SK-N-SH (cell line): ENCODE results near the gene FLT3LG.

Experiments used
- CTCF ChIP-seq: fragments of 200-600 bp; sonication (generic); IDR thresholded peaks from 2 replicates; pipeline ENCODE4 v1.6.1; 2017; ENCODE audit warnings: antibody characterized with exemption, mild to moderate bottlenecking, moderate library complexity
- EP300 ChIP-seq, 2 experiments: IDR thresholded peaks; 2 replicates each; pipeline versions ENCODE4 v1.4.0 to v1.6.1; 2012; ENCODE audit warnings: borderline replicate concordance in 1 of 2, low read depth in 1 of 2, low read length in 1 of 2
- EZH2phosphoT487 ChIP-seq: fragments of 200-600 bp; sonication (generic); IDR thresholded peaks from 2 replicates; pipeline ENCODE4 v1.6.1; 2017; ENCODE audit warnings: low read depth, mixed run types, mild to moderate bottlenecking, antibody characterized with exemption, moderate library complexity, borderline replicate concordance
- FOSL2 ChIP-seq: IDR thresholded peaks from 2 replicates; pipeline ENCODE4 v1.4.0; 2012; ENCODE audit warnings: low read depth, mild to moderate bottlenecking, moderate library complexity, borderline replicate concordance
- GABPA ChIP-seq: IDR thresholded peaks from 2 replicates; pipeline ENCODE4 v1.4.0; 2012; ENCODE audit warnings: low read depth, mild to moderate bottlenecking
- JUND ChIP-seq: IDR thresholded peaks from 2 replicates; pipeline ENCODE4 v1.4.0; 2012
- MAX ChIP-seq: IDR thresholded peaks from 2 replicates; pipeline ENCODE4 v1.4.0; 2012; ENCODE audit warnings: low read depth
- POLR2AphosphoS5 ChIP-seq: IDR thresholded peaks from 2 replicates; pipeline ENCODE4 v1.6.1; 2012; ENCODE audit warnings: low read depth, low read length
- RAD21 ChIP-seq: IDR thresholded peaks from 2 replicates; pipeline ENCODE4 v1.6.1; 2012; ENCODE audit warnings: mild to moderate bottlenecking, low read length
- RCOR1 ChIP-seq: fragments of 150-350 bp; IDR thresholded peaks from 2 replicates; pipeline ENCODE4 v1.6.1; 2017; ENCODE audit warnings: antibody characterized with exemption, low read length
- REST ChIP-seq: IDR thresholded peaks from 2 replicates; pipeline ENCODE4 v1.6.1; 2012; ENCODE audit warnings: mild to moderate bottlenecking, low read depth, low read length, moderate library complexity
- SMC3 ChIP-seq: IDR thresholded peaks from 2 replicates; pipeline ENCODE4 v1.6.1; 2012; ENCODE audit warnings: low read depth, low read length, improper control_type of control experiment
- TF ChIP-seq, protein P1 (sequence below): IDR thresholded peaks from 2 replicates; pipeline ENCODE4 v1.4.0; 2012; ENCODE audit warnings: low read depth, borderline replicate concordance
- TF ChIP-seq, protein P2 (sequence below): fragments of 150-350 bp; IDR thresholded peaks from 2 replicates; pipeline ENCODE4 v1.6.1; 2017; ENCODE audit warnings: antibody characterized with exemption, low read length, low read depth, borderline replicate concordance

- TF ChIP-seq, protein P1, sequence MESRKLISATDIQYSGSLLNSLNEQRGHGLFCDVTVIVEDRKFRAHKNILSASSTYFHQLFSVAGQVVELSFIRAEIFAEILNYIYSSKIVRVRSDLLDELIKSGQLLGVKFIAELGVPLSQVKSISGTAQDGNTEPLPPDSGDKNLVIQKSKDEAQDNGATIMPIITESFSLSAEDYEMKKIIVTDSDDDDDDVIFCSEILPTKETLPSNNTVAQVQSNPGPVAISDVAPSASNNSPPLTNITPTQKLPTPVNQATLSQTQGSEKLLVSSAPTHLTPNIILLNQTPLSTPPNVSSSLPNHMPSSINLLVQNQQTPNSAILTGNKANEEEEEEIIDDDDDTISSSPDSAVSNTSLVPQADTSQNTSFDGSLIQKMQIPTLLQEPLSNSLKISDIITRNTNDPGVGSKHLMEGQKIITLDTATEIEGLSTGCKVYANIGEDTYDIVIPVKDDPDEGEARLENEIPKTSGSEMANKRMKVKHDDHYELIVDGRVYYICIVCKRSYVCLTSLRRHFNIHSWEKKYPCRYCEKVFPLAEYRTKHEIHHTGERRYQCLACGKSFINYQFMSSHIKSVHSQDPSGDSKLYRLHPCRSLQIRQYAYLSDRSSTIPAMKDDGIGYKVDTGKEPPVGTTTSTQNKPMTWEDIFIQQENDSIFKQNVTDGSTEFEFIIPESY = no peak
- TF ChIP-seq CTCF (no peak), RAD21 (no peak), POLR2AphosphoS5 (no peak), EP300 (IDR thresholded peaks at IDR 0.05; ENCODE audit: borderline replicate concordance in 1 of 2, low read depth in 1 of 2, low read length in 1 of 2) (no peak), JUND (no peak), SMC3 (no peak), GABPA (no peak), RCOR1 (no peak), MAX (no peak), REST (no peak), EZH2phosphoT487 (no peak), FOSL2 (no peak)
- TF ChIP-seq, protein P2, sequence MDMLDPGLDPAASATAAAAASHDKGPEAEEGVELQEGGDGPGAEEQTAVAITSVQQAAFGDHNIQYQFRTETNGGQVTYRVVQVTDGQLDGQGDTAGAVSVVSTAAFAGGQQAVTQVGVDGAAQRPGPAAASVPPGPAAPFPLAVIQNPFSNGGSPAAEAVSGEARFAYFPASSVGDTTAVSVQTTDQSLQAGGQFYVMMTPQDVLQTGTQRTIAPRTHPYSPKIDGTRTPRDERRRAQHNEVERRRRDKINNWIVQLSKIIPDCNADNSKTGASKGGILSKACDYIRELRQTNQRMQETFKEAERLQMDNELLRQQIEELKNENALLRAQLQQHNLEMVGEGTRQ = no peak
These were observed 39.7 kb downstream of the FLT3LG start for GRCh38 chr19:49513746-49514118.
